ENCODE results near the gene FSTL5. TPM values are rescaled to one million over a fixed set of nuclear protein-coding genes. Genes with fewer than 3 reads are reported as not detected.

FSTL5 gene
- total RNA-seq, 1 experiment from 2014 or later = not detected

- no peak overlapping the region for H4K91ac ChIP-seq (ENCODE audit: insufficient read length, low read depth, low read length)
- H2BK15ac ChIP-seq (ENCODE audit: low read depth, low read length) = no peak overlapping the region
- Mint-ChIP-seq H3K4me1 (peaks cover 0 to 2% of the 10 kb centered on the region in 2 experiments; a peak in 1 of 4 replicates), H3K9me3 (no peaks in the 10 kb centered on the region), H3K4me3 (no peak overlapping the region), H3K27ac (no peak overlapping the region), H3K36me3 (ENCODE audit: insufficient read depth in 1 of 3, low read depth in 3 of 3) (no peaks in the 10 kb centered on the region), H3K27me3 (ENCODE audit: low read depth) (no peaks in the 10 kb centered on the region)
- no peak overlapping the region for H2AFZ ChIP-seq (ENCODE audit: low read length)
- H3K4me1 ChIP-seq (ENCODE audit: insufficient read depth, low read length) = no peaks in the 10 kb centered on the region
- no peak overlapping the region for H3K27ac ChIP-seq (ENCODE audit: insufficient read length, low read depth, low read length)
- no peak overlapping the region for H3T11ph ChIP-seq (ENCODE audit: low read length)
- H3K14ac ChIP-seq (ENCODE audit: insufficient read depth, low read length) = no peak overlapping the region
- H2BK20ac ChIP-seq (ENCODE audit: low read depth, low read length, poor library complexity, severe bottlenecking) = no peak overlapping the region
- no peaks in the 10 kb centered on the region for H3K23me2 ChIP-seq (ENCODE audit: insufficient read length, low read depth, low read length, poor library complexity, severe bottlenecking)
- H2BK120ac ChIP-seq (ENCODE audit: low read depth, low read length, poor library complexity, severe bottlenecking) = no peak overlapping the region
- no peaks in the 10 kb centered on the region for H3K79me1 ChIP-seq (ENCODE audit: insufficient read depth, low read depth, low read length, poor library complexity, severe bottlenecking)
- WGBS (ENCODE audit: extremely low coverage, insufficient read length, low lambda C conversion rate) = no CpG with 5 or more reads among the region's 2 CpGs
- H2BK5ac ChIP-seq (ENCODE audit: insufficient read length, low read length) = no peak overlapping the region
- no peaks in the 10 kb centered on the region for H4K20me1 ChIP-seq (ENCODE audit: control insufficient read depth, insufficient read depth, insufficient read length)
- TF ChIP-seq CTCF (conservative IDR thresholded peaks at IDR 0.05) = no peak
- no peaks in the 10 kb centered on the region for H3K79me2 ChIP-seq (ENCODE audit: insufficient read depth, low read length)
- no peaks in the 10 kb centered on the region for H3K27me3 ChIP-seq (ENCODE audit: insufficient read depth, low read length)
- no peak overlapping the region for H3K18ac ChIP-seq (ENCODE audit: insufficient read length, low read depth, low read length)
- H3K4me2 ChIP-seq (ENCODE audit: insufficient read depth, insufficient read length, low read length) = no peak overlapping the region
- no peak for DNase-seq
- no peak overlapping the region for H2AK5ac ChIP-seq (ENCODE audit: insufficient read length, low read length)
- H3K56ac ChIP-seq (ENCODE audit: insufficient read length, low read depth, low read length) = no peak overlapping the region
- H4K8ac ChIP-seq (replicated peaks; ENCODE audit: insufficient read length, low read depth, low read length) = no peak overlapping the region
- H3K4ac ChIP-seq (ENCODE audit: low read depth, low read length) = no peak overlapping the region
- no peak overlapping the region for H3K23ac ChIP-seq (ENCODE audit: insufficient read length, low read depth, low read length)
- H4K5ac ChIP-seq (ENCODE audit: insufficient read length, low read depth, low read length) = no peak overlapping the region
- no peaks in the 10 kb centered on the region for H3K9me3 ChIP-seq (ENCODE audit: control insufficient read depth, low read depth, low read length)
- H3K9ac ChIP-seq (ENCODE audit: extremely low read depth, insufficient read length, low read length) = no peak overlapping the region
- H2BK12ac ChIP-seq (ENCODE audit: insufficient read length, low read depth, low read length) = no peak overlapping the region
Observed at GRCh38 chr4:161869511-161869910, 294.3 kb downstream of the FSTL5 start.

Measured in H9 (cell line).